ENCODE results near the gene SGMS2. TPM values are rescaled to one million over a fixed set of nuclear protein-coding genes. Genes with fewer than 3 reads are reported as not detected.

SGMS2 gene
- total and polyA plus RNA-seq, 2 donors from 2014 or later, result 5.3 to 67.7 TPM

DNA sequence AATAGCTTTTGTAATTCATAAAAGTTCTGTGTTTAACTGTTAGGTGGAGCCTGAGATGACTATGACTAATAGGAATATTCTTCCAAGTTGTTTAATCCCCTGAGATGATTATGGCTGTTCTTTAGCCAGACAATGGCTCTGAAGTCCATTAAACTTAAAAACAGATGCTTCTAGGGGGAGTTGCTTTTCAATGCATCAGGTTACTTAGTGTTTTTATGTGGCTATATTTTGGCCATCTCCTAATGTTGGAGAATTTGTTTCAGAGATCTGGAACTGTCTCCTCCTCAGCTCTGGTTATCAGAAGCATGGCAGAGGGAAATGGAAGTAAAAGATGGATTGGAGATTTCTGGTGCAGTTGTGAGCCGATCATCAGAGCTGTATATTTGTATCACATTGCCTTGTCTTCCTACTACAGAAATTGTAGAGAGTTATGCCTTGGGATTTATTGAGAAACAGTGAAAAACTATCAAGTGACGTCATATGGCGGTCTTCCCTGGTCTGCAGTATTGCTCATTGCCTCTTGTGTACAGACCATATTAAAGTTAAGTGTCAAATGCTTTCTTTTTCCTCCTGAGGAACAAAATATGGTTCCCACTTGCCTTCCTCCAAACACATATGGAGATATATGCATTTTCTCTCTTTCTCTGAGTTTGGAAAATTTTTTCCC is 29.8 kb downstream of the SGMS2 start:
- no peak for FAIRE-seq

DNA sequence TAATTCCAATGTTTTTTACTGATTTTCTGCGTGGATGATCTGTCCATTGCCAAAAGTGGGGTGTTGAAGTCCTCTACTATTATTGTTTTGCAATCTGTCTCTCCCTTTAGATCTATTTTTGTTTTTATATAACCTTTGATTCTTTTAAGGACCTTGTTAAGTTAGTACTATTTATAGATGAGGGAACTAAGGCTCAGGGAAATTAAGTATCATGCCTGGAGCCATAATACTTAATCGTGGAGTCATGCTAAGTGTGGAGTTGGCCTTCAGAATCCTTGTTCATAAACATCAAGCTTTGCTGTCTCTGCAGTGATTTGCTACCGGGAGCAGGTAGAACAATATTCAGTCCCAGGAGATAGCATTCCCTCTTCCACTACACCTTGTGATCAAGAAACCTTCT is 31.0 kb downstream of the SGMS2 start:
- Histone ChIP-seq H3K9ac (ENCODE audit: low read length in 3 of 3) (no peak overlapping the region), H3K27ac (ENCODE audit: low read depth in 2 of 2, low read length in 2 of 2) (no peak overlapping the region), H3K4me1 (ENCODE audit: control insufficient read depth in 2 of 3, insufficient read depth in 2 of 3, low read depth in 1 of 3, low read length in 3 of 3) (peaks cover 0 to 16% (median 8%) of the 10 kb centered on the region in 3 donors), H3K9me3 (ENCODE audit: control insufficient read depth in 2 of 3, insufficient read depth in 1 of 3, low read length in 3 of 3) (no peaks in the 10 kb centered on the region), H3K4me3 (ENCODE audit: low read length in 3 of 3) (no peak overlapping the region), H3K36me3 (ENCODE audit: control insufficient read depth in 2 of 3, insufficient read depth in 3 of 3, low read length in 3 of 3) (peaks cover 0 to under 1% (median 0%) of the 10 kb centered on the region in 3 donors), H3K27me3 (ENCODE audit: control insufficient read depth, insufficient read depth, low read length) (no peaks in the 10 kb centered on the region)
- TF ChIP-seq, protein P1, sequence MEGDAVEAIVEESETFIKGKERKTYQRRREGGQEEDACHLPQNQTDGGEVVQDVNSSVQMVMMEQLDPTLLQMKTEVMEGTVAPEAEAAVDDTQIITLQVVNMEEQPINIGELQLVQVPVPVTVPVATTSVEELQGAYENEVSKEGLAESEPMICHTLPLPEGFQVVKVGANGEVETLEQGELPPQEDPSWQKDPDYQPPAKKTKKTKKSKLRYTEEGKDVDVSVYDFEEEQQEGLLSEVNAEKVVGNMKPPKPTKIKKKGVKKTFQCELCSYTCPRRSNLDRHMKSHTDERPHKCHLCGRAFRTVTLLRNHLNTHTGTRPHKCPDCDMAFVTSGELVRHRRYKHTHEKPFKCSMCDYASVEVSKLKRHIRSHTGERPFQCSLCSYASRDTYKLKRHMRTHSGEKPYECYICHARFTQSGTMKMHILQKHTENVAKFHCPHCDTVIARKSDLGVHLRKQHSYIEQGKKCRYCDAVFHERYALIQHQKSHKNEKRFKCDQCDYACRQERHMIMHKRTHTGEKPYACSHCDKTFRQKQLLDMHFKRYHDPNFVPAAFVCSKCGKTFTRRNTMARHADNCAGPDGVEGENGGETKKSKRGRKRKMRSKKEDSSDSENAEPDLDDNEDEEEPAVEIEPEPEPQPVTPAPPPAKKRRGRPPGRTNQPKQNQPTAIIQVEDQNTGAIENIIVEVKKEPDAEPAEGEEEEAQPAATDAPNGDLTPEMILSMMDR (IDR thresholded peaks at IDR 0.05; ENCODE audit: borderline replicate concordance, extremely low read depth, insufficient read depth), result no peak
- intact Hi-C loops (cut with DNase I), result no loop called here
- DNase-seq (no peak), FAIRE-seq (no peak)

More for the DNA sequence above, 29.8 kb downstream of the SGMS2 start:
- H3K27me3 ChIP-seq (ENCODE audit: control insufficient read depth, insufficient read depth, low read length), result no peaks in the 10 kb centered on the region
- H3K9ac ChIP-seq (ENCODE audit: low read length in 3 of 3), result no peak overlapping the region
- no peak overlapping the region for H3K4me3 ChIP-seq (ENCODE audit: low read length in 3 of 3)
- TF ChIP-seq, protein P1 (IDR thresholded peaks at IDR 0.05; ENCODE audit: borderline replicate concordance, extremely low read depth, insufficient read depth), result no peak
- H3K4me1 ChIP-seq (ENCODE audit: control insufficient read depth in 2 of 3, insufficient read depth in 2 of 3, low read depth in 1 of 3, low read length in 3 of 3), result peaks cover 0 to 9% (median 8%) of the 10 kb centered on the region in 3 donors
- intact Hi-C loops (cut with DNase I), result no loop called here
- H3K9me3 ChIP-seq (ENCODE audit: control insufficient read depth in 2 of 3, insufficient read depth in 1 of 3, low read length in 3 of 3), result no peaks in the 10 kb centered on the region
- H3K36me3 ChIP-seq (ENCODE audit: control insufficient read depth in 2 of 3, insufficient read depth in 3 of 3, low read length in 3 of 3), result no peaks in the 10 kb centered on the region
- no peak overlapping the region for H3K27ac ChIP-seq (ENCODE audit: low read depth in 2 of 2, low read length in 2 of 2)
- DNase-seq, result no peak

DNA sequence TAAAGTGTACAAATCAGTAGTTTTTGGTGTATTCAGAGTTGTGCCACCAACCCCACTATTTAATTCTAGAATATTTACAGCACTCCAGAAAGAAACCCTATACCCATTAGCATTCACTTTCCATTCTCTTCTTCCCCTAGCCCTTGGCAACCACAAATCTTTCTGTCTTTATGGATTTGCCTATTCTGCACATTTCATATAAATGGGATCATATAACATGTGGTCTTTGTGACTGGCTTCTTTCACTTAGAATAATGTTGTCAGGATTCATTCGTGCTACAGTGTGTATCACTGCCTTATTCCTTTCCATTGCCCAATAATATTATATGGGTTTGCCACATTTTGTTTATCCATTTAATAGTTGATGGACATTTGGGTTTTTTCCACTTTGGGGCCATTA is 32.2 kb downstream of the SGMS2 start:
- Histone ChIP-seq H3K4me1 (ENCODE audit: control insufficient read depth in 2 of 3, insufficient read depth in 2 of 3, low read depth in 1 of 3, low read length in 3 of 3) (peaks cover 0 to 16% (median 8%) of the 10 kb centered on the region in 3 donors), H3K27me3 (ENCODE audit: control insufficient read depth, insufficient read depth, low read length) (no peaks in the 10 kb centered on the region), H3K9me3 (ENCODE audit: control insufficient read depth in 2 of 3, insufficient read depth in 1 of 3, low read length in 3 of 3) (no peaks in the 10 kb centered on the region), H3K27ac (ENCODE audit: low read depth in 2 of 2, low read length in 2 of 2) (no peak overlapping the region), H3K4me3 (ENCODE audit: low read length in 3 of 3) (no peak overlapping the region), H3K9ac (ENCODE audit: low read length in 3 of 3) (no peak overlapping the region), H3K36me3 (ENCODE audit: control insufficient read depth in 2 of 3, insufficient read depth in 3 of 3, low read length in 3 of 3) (peaks cover 0 to 3% (median 0%) of the 10 kb centered on the region in 3 donors)
- no peak for DNase-seq
- no peak for FAIRE-seq
- TF ChIP-seq, protein P1 (IDR thresholded peaks at IDR 0.05; ENCODE audit: borderline replicate concordance, extremely low read depth, insufficient read depth), result no peak
- intact Hi-C loops (cut with DNase I), result no loop called here
